Renal cortex interstitium (tissue), 11 donors: Measurements from ENCODE around the gene MYZAP. TPM values are rescaled to one million over a fixed set of nuclear protein-coding genes. Genes with fewer than 3 reads are reported as not detected.

Experiments used
- DNase-seq, 11 donors: peaks; one replicate each; pipeline ENCODE4 v3.0.0-alpha.2; 2013; ENCODE audit warnings: low read depth in 9 of 11, low spot score in 4 of 11; ENCODE audit errors: extremely low read depth in 1 of 11
- polyA plus RNA-seq, 3 donors: library from polyadenylated mRNA; unstranded; fragments of 120-200 nt; gene quantifications; one replicate each; pipeline ENCODE4 v1.2.1, GENCODE V29; 2013; ENCODE audit not compliant: insufficient read length in 3 of 3

MYZAP gene
- polyA plus RNA-seq, 3 donors, result 3.0 to 5.9 (median 5.7) TPM

DNA sequence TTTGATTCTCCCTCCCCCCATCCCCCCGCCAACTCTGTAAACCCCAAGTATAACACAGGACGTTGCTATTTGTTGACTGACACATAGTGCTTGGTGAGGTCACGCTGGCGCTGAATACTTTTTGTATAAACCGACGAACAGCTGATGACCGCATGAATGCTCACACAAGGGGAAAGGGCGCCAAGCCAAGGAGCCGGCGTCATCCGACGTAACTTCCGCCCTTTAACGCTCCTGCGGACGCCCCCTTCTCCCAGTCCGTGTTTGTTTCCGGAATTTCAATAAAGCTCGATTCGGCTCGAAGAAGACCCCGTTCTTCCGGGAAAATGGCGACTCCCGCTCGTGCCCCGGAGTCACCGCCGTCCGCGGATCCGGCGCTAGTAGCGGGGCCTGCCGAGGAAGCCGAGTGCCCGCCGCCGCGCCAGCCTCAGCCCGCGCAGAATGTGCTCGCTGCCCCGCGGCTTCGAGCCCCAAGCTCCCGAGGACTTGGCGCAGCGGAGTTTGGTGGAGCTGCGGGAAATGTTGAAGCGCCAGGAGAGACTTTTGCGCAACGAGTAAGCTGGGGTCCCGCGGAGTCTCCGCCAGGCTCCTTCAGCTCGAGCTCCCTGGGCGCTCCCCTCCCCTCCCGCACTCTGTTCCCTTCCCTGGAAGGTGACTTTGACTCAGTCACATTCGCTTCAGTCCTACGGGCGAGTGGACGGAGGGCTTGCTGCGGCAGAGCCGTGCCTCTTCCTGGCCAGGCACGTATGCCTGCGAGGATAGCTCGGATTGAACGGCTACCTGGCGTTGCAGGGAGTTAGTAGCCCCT, 114.9 kb downstream of the MYZAP start, which contains the start of gene POLR2M:
TSS of gene POLR2M (plus strand) at position 310 of the 805 bp plus-strand sequence. CDS start at position 439, 129 bp downstream.
- peak; percentile 94 to 99 (median 97) for DNase-seq

- DNase-seq, result no peak
These were observed 116.3 kb downstream of the MYZAP start for GRCh38 chr15:57708047-57708446.

- DNase-seq, result no peak
These were observed 126.6 kb downstream of the MYZAP start for GRCh38 chr15:57718309-57718708.

- peak in 5 of 11 donors; percentile 43 to 82 (median 72) for DNase-seq
These were observed 129.2 kb downstream of the MYZAP start for GRCh38 chr15:57720867-57721266.

DNA sequence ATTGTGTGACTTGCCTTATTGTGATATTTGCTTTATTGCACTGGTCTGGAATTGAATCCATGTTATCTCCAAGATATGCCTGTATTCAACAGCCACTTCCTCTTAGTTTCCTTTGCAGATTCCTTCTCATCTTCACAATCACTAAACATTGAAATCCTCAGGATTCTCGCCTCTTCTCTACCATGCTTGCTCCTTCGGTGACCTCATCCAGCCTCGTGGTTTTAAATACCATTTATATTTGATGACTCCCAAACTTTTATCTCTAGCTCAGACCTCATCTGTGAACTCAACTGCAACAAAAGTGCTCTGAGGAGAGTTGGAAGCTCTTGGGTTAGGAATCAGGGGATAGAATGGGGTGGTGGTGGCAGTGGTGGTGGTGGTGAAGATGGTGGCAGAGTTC, 134.7 kb downstream of the MYZAP start:
- no peak for DNase-seq

DNA sequence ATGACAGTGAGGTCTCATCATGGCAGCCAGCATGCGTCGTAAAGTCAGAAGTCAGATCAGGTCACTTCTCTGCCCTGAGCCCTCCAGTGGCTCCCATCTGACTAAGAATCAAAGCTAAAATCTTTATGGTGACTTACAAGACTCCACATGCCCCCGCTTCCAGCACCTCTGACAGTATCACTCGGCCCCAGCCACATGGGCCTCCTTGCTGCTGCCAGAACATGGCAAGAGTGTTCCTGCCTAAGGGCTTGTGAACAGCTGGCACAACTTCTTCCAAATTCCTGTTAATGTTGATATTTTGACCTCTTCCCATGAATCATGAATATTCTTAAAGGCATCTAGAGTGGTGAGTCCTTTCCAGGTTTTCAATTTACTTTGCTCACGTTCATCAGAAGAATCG, 135.3 kb downstream of the MYZAP start:
- DNase-seq, result no peak

DNA sequence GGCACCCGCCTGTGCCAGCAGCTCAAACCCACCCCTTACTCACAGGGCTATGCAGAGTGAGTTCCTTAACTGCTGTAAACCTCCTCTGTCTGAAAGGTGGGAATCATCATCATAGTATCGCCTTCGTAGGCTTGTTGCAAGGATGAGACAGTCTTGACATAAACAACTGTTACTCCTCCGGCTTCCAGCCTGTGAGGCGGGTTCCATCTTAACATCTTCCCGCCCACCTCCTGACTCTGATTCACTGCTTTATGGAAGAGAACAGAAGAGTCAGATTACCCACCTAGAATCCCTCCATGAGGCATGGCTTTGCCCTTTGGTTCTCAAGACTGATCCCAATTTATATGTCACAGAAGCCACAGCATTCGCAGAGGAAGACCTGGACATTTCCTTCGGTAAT, 136.7 kb downstream of the MYZAP start:
- DNase-seq, result no peak

GRCh38 chr15:57730876-57731275, 139.2 kb downstream of the MYZAP start:
- DNase-seq, result no peak

DNA sequence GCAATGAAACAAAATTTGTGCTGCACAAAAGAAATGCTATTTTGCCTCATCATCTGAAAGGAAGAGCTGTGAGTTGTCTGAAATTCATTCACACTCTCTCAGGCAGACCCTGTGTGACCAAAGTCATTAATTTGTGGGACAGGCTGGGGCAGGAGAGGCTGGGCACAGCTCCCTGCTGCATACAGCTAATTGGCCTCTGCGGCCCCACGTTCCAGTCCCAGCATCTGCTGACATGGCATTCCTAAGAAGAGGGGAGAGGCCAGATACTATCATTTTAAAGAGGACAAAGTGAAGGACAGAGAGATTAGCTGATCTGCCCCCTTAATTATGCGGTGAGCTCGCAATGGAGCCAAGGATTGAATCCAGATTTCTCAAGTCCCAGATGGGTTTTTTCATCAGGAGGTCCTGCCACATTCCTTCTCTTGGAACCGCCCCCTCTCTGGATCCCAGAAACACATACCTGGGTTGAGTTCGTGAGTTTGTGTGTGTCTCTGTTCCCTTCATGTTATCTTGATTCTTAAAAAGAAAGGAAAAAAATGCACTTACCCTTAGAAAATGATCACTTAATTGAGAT, 139.9 kb downstream of the MYZAP start:
- no peak for DNase-seq

- DNase-seq, result peak in 1 of 11 donors; percentile 63
These were observed 141.0 kb downstream of the MYZAP start for GRCh38 chr15:57732526-57733331.

- peak in 3 of 11 donors; percentile 47 to 71 (median 66) for DNase-seq
These were observed 143.2 kb downstream of the MYZAP start for GRCh38 chr15:57734860-57735259.

Other genes starting within 250 kb of the MYZAP start
- 10 to 100 TPM; 65.1 to 70.5 (median 65.3) TPM for gene CGNL1, start 215.4 kb upstream of the MYZAP start, polyA plus RNA-seq
- 10 to 100 TPM; 84.8 to 91.3 (median 86.9) TPM for gene POLR2M, start 114.8 kb downstream of the MYZAP start, polyA plus RNA-seq